GM18505 (cell line): ENCODE measurements around the gene SHROOM2.
A peak's percentile ranks its signal among the peaks of the same experiment; 100 is the strongest.

ENCODE experiments used
- ATAC-seq: cut with Tn5 transposase; IDR thresholded peaks from one replicate; pipeline ENCODE4 v1.9.1; 2021; ENCODE audit not compliant: unreplicated experiment
- POLR2A ChIP-seq: IDR thresholded peaks from 4 replicates; pipeline ENCODE4 v1.6.1; 2011; ENCODE audit warnings: borderline replicate concordance; ENCODE audit not compliant: insufficient read depth, insufficient read length; ENCODE audit errors: extremely low read depth

The SHROOM2 gene

DNA sequence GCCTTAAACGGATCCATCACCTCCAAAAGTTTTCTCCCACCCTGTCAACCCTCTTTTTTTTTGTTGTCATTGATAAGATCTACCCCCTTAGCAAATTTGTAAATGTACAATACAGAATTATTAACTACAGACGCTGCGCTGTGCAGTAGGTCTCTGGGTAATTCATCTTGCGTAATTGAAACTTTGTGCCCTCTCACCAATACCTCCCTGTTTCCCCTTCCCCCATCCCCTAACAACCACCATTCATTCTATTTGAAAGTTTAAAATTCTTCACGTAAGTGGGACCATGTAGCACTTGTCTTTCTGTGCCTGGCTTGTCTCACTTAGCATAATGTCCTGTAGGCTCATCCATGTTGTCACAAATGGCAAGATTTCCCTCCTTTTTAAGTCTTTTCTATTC lies 135.2 kb downstream of the SHROOM2 start:
- no peak for ATAC-seq

GRCh38 chrX:9923357-9923756 lies 137.1 kb downstream of the SHROOM2 start:
- ATAC-seq = no peak
- TF ChIP-seq POLR2A = no peak

More for the DNA sequence above, 135.2 kb downstream of the SHROOM2 start:
- no peak for TF ChIP-seq POLR2A

GRCh38 chrX:9926002-9926401 lies 139.8 kb downstream of the SHROOM2 start:
- ATAC-seq = no peak
- TF ChIP-seq POLR2A = no peak

DNA sequence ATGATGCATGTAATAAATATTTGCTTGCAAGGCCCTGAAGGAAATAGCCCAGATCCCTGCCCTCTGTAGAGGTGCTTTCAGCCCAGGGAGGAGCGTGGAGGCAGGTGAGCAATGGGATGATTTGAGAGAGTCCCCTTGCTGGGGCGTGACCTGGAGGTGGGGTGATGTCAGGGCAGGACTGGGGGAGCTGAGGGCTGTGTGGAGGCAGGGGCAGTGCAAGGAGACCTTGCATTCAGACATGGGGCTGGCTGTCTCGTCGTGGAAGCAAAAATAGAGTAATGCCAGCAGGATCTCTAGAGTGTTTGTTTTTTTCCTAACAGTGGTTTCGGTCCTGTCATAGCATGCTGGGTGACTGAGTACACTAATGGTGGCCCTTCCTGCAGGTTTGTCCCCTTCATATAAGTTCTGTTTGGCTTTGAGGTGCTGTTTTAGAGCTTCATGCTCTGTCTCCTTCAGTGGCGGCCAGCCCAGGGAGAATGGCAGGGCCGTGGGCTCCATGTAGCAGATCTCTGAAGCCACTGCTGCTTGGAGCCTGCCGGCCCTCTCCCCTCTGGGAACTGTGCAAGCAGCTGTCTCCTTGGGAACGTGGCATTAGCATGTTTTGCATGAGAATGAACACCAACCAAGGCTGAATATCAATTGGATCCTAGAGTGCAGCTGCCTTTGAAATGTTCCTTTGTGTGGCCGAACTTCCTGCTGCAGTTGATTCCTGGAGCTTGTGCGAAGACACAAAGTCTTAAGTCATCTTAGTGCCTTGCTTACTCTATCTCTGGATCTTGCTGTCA lies 141.7 kb downstream of the SHROOM2 start:
- ATAC-seq = no peak
- TF ChIP-seq POLR2A = no peak

DNA sequence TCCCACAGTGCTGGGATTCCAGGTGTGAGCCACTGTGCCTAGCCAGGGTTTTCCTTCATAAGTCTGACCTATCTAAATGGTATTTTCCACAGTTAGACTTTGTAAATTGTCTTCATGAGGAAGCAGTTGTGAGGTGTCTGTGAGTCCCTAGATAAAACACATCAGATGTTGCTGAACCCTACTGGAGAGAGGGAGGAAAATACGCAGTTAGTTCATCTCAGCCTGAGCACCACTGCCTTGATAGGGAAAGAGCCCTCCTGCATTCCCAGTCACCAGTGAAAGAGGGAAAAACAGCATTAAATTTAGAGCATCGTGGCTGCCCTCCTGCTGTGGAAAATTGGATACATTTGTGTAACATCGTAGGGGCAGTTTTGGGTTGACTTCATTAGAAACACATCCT lies 149.2 kb downstream of the SHROOM2 start:
- TF ChIP-seq POLR2A = no peak
- ATAC-seq = no peak

DNA sequence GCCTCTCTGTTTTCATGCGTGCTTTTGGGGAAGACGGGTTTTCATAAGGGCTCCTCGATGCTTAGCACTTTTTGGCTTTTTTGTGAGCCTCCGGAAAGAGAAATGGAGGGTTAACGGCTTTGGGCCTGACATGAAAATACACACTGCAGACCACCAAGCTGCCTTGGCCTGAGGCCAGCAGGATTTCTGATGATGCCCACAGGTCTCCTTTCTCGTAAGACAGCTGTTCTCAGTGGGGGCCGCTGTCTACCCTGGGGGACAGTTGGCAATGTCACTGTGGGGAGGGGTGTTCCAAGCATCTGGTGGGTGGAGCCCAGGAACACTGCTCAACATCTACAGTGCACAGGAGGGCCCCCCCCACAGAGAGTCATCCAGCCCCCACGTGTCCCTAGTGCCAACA lies 151.5 kb downstream of the SHROOM2 start:
- no peak for ATAC-seq
- TF ChIP-seq POLR2A = no peak

DNA sequence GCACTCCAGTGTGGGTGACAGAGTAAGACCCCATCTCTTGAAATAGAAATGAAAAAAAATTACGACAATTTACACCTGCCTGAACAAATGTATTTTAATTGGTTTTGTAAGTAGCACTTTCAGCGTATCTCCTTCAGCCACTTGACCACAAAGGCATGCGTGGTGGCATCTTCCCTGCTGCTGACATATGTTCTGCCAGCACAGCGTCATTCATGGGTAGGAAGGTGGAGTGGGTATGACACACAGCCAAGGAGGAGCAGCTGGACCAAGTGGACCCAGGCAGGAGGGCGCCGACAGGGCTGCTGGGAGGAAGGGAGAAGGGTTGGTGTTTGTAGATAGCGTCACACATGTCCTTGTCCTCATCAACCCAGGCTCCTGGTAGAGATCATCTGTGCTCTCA lies 152.3 kb downstream of the SHROOM2 start:
- no peak for ATAC-seq
- TF ChIP-seq POLR2A = no peak

DNA sequence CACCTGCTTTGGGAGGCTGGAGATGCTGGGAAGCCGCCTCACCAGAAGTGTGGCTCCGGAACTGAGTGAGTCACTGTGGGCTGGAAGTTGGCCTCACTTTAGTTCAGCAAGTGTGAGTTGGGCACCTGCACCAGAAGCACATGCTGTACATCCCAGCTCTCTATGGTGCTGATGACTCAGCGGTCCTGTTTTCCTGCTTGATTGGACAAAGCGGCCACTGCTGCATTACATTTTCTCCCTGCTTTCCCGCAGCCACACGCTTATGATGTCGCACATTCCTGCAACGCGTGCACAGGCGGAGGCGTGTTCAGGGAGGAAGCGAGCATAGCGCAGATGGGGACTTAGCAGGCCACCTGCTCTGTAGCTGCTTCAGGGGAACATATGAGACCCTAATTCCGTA lies 154.2 kb downstream of the SHROOM2 start:
- ATAC-seq = no peak
- no peak for TF ChIP-seq POLR2A

- TF ChIP-seq POLR2A = no peak
- ATAC-seq = peak; percentile 94
Measured at GRCh38 chrX:9942086-9942485, 155.9 kb downstream of the SHROOM2 start.

- no peak for TF ChIP-seq POLR2A
- no peak for ATAC-seq
Measured at GRCh38 chrX:9943420-9943819, 157.2 kb downstream of the SHROOM2 start.

DNA sequence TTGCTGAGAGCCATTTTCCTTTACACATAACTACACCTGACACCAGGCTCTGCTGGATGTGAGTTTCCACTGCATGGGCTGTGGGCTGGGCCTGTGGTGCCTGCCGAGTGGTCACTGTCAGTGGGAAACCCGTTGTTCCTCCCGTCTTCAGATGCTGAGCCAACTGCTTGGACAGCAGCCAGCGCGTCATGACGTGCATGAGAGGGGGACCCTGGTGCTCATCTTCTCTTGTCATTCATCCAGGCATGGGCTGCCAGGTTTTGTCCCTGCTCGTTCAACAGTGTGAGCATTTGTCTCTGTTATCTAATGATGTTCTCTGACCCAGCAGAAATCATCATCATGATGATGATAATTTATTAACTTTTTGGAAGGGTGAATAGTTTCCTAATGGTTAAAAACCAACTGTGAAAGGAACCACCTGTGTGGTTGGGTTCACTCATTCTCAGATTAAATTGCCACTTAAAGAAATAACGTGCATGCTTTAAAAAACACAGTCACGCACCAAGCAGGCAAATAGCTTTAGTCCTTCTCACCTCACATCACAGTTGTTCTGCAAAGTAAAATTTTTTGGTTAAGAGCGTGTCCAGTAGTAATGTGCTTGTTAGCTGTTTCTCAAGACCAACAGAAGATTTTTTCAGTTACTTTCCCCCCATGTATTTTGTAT lies 161.0 kb downstream of the SHROOM2 start:
- ATAC-seq = no peak

GRCh38 chrX:9948406-9948805 lies 162.2 kb downstream of the SHROOM2 start:
- ATAC-seq = no peak
- TF ChIP-seq POLR2A = no peak

More for the DNA sequence above, 161.0 kb downstream of the SHROOM2 start:
- TF ChIP-seq POLR2A = no peak

GRCh38 chrX:9952300-9952699 lies 166.1 kb downstream of the SHROOM2 start:
- ATAC-seq = no peak
- no peak for TF ChIP-seq POLR2A

- no peak for TF ChIP-seq POLR2A
- ATAC-seq = no peak
Measured at GRCh38 chrX:9953396-9953795, 167.2 kb downstream of the SHROOM2 start.
